HG03045 (cell line): ENCODE measurements around the gene TPRG1L.

Experiments used
- ATAC-seq: cut with Tn5 transposase; IDR thresholded peaks from one replicate; pipeline ENCODE4 v1.9.1; 2021; ENCODE audit warnings: mild to moderate bottlenecking, moderate library complexity; ENCODE audit not compliant: unreplicated experiment

Gene TPRG1L

DNA sequence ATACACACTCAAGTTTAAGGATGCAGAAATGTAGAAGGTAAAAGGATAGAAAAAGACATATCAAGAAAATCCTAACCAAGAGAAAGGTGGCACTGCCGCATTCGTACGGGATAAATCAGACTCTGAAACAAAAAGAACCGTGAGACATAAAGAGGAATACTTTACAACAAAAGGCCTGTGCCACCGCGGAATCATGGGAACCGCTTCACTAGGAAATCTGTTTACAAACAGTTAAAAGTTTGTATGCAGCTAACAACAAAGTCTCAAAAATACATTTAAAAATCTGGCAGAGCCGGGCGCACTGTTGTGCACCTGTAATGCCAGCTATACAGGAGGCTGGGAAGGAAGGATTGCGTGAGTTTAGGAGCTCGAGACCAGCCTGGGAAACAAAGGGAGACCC lies 17.0 kb downstream of the TPRG1L start:
- no peak for ATAC-seq

DNA sequence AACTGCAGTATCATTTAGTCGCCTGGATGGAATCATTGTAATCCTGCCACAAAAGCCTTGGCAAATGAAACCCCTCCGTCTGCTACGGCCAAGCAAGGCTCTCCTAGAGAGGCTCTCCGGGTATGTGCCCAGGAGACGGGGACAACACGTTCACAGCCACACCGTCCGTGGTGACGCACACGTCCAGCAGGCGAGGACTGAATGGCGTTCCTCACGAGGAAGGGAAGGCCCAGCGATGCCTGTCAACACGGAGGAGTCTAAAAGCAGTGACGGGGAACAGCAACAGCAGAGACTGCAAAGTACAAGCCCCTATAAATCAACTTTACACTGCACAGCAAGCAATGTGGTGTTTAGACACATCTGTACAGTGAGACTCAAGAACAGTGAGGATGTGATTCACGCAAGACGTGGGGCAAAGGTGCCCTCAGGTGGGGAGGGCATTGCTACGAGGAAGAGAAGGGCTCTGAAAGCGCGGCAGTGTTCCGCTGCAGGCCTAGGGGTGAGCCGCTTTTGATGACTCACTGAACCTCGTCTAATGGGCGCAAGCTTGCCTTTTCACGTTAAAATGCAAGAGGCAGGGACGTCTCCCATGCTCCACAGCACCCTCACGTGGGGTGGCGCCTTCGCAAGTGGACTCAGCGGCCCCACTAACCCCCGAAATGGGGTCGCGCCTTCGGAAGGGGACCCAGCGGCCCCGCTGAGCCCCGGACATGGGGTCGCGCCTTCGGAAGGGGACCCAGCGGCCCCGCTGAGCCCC lies 18.3 kb downstream of the TPRG1L start:
- ATAC-seq = no peak

DNA sequence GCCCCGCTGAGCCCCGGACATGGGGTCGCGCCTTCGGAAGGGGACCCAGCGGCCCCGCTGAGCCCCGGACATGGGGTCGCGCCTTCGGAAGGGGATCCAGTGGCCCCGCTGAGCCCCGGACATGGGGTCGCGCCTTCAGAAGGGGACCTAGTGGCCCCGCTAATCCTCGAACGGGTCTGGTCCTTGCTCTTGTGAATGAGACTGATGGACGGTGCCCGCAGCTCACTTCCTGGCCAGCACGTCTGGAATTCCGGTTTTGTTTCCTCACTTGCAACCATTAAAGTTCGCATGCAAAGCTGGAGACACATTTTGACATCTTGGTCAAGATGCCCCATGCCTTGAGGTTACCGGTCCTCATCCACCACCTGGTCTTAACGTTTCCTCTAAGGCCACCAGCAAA lies 19.5 kb downstream of the TPRG1L start:
- no peak for ATAC-seq

DNA sequence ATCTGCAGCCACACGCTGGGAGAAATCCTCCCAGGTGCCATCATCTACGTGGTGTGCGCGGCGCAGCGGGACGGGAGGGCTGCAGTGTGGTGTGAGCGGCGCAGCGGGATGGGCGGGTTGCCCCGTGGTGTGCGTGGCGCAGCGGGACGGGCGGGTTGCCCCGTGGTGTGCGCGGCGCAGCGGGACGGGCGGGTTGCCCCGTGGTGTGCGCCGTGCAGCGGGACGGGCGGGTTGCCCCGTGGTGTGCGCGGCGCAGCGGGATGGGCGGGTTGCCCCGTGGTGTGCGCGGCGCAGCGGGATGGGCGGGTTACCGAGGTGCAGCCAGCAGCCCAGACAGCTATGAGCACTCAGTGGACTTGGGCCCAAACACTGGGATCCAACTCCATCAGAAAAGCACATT lies 20.4 kb downstream of the TPRG1L start:
- ATAC-seq = no peak

DNA sequence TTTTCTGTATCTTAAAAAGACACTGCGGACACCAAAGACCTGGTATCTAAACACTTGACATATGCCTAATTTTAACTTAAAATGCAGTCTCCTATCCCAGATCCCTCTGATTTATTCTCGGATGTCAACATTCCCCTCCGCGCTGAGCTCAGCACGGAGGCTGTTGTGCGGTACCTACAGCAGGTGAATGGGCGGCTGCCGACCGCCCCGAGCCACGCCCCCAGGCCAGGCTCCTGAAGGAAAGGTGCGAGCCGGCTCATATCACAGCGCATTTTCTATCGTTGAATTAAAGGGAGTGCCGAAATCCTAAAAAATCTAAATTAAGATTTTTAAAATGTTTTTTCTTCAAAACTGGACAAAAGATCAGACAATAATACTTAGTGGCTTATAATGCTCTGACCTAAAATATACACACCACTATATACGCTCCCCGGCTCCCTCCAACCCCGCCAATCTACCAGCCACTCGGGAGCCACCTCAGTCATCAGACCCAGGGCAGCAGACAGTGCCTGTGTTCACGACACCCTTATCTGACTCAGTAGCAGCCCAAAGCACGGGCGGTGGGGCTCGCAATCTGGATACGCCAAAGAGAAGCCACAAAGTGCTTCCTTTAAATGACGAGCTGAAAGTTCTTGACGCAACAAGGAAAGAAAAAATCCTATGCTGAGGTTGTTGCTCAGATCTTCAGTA lies 21.0 kb downstream of the TPRG1L start:
- no peak for ATAC-seq

DNA sequence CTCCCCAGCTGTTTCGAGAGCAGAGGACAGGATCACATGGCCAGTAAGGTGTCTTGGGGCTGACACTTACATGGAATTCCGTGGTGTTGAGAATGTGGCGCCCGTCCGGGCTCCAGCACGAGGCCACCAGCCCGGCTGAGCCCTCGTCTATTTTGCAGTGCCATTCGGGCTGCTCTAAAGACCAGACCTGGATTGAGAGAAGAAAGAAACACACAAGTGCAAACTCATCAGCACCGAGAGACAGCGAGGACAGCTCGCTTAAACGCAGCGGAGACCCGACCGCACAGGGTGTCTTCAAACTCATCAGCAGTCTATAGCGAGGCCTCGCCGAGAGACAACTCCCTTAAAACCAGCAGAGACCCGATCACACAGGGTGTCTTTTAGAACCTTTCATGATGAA lies 21.8 kb downstream of the TPRG1L start:
- ATAC-seq = no peak

DNA sequence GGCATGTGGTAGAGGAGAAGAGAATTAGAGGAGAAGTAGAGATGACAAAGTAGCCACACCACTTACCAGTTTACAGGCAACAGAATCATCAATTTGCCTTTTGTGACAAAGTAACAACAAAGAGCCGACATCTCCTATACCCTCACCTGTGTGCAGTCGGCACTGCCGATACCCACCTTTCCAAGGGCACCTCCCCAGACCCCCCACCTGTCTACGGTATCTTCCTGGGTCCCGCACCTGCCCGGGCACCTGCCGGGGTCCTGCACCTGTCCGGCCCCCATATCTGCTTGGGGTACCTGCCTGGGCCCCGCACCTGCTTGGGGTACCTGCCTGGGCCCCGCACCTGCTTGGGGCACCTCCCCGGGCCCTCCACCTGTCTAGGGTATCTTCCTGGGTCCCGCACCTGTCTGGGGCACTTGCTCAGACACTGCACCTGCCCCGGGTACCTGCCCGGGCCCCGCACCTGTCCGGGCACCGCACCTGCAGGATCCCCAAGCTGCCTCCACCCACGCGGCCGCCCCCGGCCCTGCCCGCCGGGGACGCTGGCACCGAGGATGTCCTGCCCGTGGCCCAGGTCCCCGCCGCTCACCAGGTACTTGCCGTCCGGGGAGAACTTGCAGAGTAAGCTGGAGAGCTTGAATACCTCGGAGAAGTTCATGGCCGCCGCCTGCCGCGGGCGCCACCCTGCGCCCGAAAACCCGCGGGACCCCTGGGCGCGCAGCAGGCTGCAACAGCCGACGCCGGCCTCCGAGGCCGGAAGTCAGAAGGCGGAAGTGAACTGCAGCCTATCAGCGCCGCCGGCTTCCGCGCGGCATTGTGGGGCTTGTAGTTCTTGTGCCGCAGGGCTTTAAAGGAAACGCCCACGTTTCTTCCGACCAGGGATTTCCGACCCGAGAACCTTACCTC lies 24.8 kb downstream of the TPRG1L start, which contains the start of gene WRAP73:
Gene WRAP73 (minus strand): TSS at position 762 of the 906 bp plus-strand sequence. CDS start 104 bp downstream, at position 658.
- peak; percentile 67 for ATAC-seq

DNA sequence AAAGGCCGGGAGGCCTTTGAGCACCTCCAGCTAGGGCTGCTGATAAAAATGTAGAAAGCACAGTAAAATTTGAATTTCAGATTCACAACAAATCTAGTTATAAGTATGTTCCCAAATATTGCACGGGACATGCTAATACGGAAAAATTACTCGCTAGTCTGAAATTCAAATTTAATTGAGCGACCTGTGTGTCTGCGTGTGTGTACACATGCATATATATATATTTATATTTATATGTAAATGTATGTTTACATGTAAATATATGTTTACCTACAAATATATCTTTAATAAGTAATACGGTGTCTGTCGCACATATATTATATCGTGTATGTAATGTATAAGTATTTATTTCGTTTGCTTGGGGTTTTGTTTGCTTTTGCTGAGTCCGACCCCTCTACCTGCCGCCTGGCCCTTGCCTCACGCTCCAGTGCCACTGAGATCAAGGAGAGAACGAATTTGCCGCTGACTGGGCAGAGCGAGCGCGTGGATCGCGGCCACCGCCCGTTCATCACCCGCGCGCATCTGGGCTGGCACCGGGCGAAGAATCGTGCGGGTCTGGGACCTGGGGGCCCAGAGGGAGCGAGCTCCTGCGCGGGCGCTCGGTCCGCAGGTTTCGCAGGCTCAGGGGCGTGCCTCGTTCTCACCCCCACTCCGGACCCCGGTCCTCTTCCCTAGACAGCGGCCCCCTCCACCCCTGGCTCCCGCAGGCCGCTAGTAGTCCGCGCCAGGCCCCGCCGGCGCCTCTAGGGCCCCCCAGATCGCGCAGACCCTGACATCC lies 25.6 kb downstream of the TPRG1L start:
- no peak for ATAC-seq

DNA sequence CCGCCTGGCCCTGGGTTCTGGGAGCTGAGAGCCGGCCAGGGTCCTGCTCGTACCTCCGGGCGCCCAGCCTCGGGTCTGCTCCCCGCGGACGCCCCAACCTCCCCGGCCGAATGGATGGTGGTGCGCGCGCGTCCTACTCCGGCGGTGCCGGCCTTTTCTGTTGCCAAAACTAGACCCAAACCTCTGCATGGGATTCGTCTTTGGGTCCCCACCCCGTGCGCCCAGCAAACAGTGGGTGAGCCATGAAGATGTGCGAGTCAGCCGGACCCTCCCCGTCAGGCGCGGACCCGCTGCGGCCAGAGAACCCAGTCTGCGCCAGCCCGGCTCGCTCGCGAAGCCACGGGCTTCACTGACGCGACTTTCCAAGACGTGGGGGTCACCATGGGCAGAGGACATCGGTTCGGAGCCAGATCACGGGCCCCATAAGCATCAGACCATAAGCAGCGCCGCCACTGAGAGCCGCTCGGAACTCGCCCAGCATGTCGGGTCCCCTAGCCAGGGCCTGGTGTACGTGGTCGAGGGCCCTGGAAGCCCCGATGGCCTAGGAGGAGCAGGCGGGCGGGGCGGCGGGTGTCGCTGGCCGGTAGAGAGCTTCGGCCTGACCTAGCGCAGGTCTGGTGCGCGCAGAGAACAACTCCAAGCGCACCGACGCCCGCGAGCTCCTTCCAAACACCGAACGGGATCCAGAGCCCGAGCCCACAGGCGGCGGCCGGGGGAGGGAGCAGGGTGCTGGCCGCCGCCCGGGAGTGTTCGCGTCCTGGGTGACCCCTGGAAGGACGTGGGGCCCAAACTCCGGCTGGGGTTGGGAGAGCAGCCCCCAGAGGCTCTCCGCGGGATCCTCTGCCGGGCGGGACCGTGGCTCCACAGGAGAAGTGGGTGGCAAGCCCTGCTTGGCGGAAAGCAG lies 26.5 kb downstream of the TPRG1L start:
- no peak for ATAC-seq

DNA sequence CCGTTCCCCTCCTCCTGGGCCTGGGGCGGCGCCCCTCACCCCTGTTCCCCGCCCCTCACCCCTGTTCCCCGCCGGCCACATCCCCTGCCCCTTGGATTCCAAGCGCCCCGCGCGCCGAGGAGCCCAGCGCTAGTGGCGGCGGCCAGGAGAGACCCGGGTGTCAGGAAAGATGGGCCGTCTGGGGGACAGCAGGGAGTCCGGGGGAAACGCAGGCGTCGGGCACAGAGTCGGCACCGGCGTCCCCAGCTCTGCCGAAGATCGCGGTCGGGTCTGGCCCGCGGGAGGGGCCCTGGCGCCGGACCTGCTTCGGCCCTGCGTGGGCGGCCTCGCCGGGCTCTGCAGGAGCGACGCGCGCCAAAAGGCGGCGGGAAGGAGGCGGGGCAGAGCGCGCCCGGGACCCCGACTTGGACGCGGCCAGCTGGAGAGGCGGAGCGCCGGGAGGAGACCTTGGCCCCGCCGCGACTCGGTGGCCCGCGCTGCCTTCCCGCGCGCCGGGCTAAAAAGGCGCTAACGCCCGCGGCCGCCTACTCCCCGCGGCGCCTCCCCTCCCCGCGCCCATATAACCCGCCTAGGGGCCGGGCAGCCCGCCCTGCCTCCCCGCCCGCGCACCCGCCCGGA lies 27.2 kb downstream of the TPRG1L start, which contains the start of gene TP73:
Gene TP73 (plus strand): TSS at position 587 of the 618 bp plus-strand sequence. CDS start 29,850 bp downstream, outside the sequence.
- no peak for ATAC-seq

DNA sequence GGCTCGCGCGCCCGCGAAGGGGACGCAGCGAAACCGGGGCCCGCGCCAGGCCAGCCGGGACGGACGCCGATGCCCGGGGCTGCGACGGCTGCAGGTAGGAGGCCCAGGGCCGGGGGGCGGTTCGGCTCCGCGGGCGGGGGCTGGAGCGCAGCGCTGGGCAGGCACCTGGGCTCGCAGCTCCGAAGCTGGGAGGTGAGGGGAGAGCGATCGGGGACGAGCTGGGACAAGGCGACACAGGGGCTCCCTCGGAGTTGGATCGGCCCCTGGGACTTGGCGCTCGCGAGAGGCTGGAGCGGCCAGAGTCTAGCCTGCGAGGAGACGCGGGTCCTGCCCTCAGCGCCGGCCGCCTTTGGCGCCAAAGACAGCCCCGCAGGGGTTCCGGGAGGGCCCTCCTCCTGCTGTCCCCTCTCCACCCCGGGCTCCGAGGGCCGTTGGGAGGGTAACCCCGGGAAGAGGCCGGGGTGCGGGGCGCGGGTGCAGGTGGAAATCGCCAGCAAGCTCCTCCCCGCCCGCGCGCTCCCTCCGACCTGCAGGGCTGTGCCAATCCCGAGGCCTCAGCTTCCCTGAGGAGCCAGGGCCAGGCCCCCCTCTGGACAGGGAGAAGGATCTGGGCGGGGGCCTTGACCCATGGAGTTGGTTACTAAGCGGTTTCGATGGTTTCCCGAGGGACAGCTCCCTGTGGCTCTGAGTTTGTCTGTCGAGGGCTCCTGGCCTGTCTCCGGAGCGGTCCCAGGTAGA lies 27.9 kb downstream of the TPRG1L start:
- ATAC-seq = no peak

DNA sequence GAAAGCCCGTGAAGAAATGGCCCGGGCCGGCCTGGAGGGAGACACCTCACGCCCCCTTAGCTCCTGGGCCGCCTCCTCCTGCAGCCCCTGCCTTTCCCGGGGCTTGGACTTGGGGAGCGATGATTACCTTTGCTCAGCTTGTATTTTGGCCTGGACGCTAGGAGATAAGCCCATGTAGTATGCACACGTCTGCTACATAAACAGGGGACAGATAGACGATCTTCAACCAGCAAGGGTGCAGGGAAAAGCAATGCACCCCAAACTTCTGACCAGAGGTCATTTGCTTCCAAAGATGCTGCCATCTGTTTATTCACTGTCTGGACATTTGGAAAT lies 28.4 kb downstream of the TPRG1L start:
- no peak for ATAC-seq

DNA sequence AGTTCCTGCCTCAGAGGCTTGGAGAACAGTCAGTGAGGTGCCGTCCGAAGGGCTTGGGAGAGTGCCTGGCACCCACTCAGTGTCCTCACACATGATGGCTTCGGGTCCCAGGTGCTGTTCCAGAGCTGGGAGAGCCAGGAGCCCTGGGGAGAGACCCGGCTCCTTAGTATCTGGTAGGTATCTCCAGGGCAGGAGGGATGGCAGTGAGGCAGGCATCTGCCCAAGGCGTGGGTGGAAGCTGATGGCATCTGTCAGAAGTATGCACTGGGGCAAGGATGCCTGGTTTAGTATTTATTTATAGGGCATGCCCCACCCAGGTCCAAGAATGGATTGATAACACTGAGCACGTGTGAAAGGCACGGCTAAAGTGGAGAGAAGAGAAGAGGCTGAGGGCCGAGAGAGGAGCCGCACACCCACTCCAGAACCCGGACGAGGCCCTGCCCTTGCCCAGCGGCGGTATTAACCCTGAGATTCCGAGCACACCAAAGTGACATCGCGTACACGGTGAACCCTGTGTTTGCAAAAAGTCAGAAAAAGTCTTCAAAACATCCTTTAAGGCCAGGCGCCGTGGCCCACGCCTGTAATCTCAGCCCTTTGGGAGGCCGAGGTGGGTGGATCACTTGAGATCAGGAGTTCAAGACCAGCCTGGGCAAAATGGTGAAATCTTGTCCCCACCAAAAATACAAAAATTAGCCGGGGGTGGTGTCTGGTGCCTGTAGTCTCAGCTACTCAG lies 29.9 kb downstream of the TPRG1L start:
- no peak for ATAC-seq

DNA sequence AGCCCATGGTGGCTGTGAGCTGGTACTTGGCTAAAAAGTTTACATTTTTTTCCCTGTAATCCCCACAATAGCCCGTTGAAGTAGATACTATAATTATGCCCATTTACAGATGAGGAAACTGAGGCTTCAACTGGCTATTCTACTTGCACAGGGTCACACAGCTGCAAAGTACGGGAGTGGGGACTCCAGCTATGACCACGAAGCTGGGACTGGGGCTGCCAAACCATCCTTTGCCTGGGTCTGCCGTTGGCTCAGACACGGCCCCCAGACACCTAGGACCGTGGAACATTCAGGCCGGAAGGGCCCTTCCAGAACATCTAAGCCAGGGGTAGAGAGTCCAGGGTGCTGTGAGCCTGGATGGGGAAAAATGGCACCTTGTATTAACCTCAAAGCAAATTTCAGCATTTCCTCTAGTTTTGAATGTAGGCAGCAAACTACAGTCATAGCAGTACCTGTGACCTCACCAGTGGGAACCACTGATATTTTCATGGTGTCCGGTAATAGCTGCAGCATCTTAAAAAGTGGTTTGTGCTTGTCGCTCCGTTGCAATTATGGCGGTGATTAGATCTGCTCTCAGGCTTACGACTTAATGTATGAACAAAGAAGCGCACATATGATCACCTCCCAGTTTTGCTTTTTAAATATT lies 31.8 kb downstream of the TPRG1L start:
- peak; percentile 45 for ATAC-seq

DNA sequence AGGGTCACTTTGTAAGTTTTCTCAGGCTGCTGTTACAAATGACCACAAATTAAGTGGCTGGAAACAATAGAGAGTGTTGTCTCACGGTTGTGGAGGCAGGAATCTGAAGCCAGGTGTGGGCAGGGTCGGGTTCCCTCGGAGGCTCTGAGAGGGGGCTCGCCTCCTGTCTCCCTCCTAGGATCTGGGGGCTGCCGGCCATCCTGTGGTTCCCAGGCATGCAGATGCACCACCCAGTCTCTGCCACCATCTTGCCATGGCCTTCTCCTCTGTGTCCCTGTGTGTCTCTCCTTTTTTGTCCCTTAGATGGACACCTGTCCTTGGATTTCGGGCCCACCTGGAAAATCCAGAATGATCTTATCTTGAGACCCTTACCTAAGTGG lies 32.3 kb downstream of the TPRG1L start:
- no peak for ATAC-seq

DNA sequence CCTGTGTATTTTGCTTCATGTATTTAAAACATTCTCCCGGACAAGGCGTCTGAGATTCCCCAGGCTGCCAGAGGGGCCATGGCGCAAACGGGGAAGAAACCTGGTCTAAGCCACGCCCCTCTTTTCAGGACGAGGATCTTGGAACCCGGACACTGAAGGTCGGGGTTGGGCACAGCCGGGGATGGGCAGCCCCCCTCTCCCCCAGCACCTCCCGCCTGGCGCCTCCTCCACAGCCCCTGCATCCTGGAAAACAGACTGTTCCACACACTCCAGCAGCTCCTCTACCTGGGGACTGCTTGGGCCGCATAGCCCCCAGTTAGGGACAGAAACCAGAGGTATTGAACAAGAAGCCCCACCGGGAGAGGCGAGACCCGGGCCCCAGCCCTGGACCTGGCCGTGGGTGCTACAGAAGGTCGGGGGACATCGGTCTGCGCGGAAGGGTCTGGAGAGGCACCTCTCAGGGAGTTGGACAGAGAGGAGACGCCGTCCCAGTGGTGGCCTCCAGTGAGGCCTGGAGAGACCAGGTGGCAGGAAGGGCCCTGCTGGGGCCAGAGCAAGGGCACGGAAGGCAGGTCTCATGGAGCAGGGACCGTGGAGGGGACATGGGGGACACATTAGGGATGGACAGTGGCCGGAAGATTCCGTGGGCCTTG lies 32.9 kb downstream of the TPRG1L start:
- no peak for ATAC-seq

DNA sequence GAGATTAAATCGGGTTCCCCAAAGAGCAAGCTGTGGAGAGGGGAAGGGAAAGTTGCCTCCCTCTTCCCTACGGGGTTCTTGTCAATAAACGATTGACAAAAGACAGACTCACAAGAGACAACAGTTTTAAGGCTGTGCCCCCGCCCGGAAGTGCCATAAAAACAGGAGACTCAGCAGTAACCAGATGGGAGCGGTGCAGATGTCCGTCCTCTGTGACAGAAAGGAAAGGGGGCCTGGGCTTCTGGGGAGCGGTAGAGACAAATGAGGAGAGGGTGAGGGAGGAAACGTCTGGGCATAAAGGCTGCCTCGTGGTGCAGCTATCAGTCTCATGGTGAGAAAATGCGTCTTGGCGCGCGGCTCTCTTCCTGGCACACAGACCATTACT lies 33.4 kb downstream of the TPRG1L start:
- ATAC-seq = no peak
